ENCODE results near the gene CACNB3. TPM values are rescaled to one million over a fixed set of nuclear protein-coding genes. Genes with fewer than 3 reads are reported as not detected.
"Not testable (repeated sequence)": the region's sequence is repeated elsewhere in the genome, so short reads cannot be mapped to it uniquely, and the experiment has no call there.

Gene CACNB3
- total RNA-seq, 1 donor from 2014 or later: 40.5 TPM

DNA sequence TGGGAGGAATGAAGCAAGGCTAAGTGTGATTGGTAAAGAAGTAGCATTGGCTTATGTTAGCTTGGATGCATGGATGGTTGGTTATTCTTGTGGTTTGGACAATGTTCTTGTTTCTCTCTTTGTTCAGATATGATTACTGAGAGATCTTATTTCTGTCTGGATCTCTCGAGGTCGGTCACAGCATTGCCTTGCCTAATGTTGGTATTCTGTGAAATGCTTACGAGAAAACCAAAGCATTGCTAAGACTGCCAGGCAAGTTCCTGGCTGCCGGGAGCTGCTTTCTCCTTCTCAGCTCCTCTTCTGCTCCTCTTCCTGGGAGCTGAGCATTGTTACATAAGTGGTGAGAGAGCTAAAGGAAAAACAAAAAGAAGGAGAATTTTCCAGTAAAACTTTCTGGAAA lies 54.8 kb downstream of the CACNB3 start:
- H3K27me3 Mint-ChIP-seq (ENCODE audit: low read depth, unreplicated experiment): peaks cover 13% of the 10 kb centered on the region
- no peaks in the 10 kb centered on the region for H3K4me1 Mint-ChIP-seq (ENCODE audit: low read depth, unreplicated experiment)
- Histone ChIP-seq H3K27me3 (ENCODE audit: insufficient read depth, low read length) (peaks cover 3% of the 10 kb centered on the region), H3K9me3 (ENCODE audit: insufficient read depth, low read depth, low read length) (no peaks in the 10 kb centered on the region), H3K27ac (ENCODE audit: low read depth, low read length) (no peak overlapping the region), H3K36me3 (ENCODE audit: insufficient read depth, low read length) (no peaks in the 10 kb centered on the region), H3K4me2 (ENCODE audit: low read length) (no peak overlapping the region), H3K9ac (ENCODE audit: low read length) (no peak overlapping the region), H3K4me3 (ENCODE audit: insufficient read depth, low read depth, low read length) (no peak overlapping the region), H4K20me1 (ENCODE audit: insufficient read depth, low read length) (no peaks in the 10 kb centered on the region), H3K79me2 (ENCODE audit: insufficient read depth, low read length) (no peaks in the 10 kb centered on the region), H3K4me1 (ENCODE audit: insufficient read depth, low read length) (no peaks in the 10 kb centered on the region), H2AFZ (ENCODE audit: low read depth, low read length) (no peak overlapping the region)
- FAIRE-seq (no peak), DNase-seq (ENCODE audit: low read depth) (peak; percentile 47)
- no peak for TF ChIP-seq EZH2 (IDR thresholded peaks at IDR 0.05; ENCODE audit: insufficient read depth, low read length)
- TF ChIP-seq, protein P1, sequence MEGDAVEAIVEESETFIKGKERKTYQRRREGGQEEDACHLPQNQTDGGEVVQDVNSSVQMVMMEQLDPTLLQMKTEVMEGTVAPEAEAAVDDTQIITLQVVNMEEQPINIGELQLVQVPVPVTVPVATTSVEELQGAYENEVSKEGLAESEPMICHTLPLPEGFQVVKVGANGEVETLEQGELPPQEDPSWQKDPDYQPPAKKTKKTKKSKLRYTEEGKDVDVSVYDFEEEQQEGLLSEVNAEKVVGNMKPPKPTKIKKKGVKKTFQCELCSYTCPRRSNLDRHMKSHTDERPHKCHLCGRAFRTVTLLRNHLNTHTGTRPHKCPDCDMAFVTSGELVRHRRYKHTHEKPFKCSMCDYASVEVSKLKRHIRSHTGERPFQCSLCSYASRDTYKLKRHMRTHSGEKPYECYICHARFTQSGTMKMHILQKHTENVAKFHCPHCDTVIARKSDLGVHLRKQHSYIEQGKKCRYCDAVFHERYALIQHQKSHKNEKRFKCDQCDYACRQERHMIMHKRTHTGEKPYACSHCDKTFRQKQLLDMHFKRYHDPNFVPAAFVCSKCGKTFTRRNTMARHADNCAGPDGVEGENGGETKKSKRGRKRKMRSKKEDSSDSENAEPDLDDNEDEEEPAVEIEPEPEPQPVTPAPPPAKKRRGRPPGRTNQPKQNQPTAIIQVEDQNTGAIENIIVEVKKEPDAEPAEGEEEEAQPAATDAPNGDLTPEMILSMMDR (IDR thresholded peaks at IDR 0.05; ENCODE audit: insufficient read depth, low read depth, low read length): no peak
- no peak overlapping the region for H3K27ac Mint-ChIP-seq (ENCODE audit: unreplicated experiment)
- no peaks in the 10 kb centered on the region for H3K36me3 Mint-ChIP-seq (ENCODE audit: low read depth, unreplicated experiment)
- no peaks in the 10 kb centered on the region for H3K9me3 Mint-ChIP-seq (ENCODE audit: unreplicated experiment)
- no peak overlapping the region for H3K4me3 Mint-ChIP-seq (ENCODE audit: unreplicated experiment)

DNA sequence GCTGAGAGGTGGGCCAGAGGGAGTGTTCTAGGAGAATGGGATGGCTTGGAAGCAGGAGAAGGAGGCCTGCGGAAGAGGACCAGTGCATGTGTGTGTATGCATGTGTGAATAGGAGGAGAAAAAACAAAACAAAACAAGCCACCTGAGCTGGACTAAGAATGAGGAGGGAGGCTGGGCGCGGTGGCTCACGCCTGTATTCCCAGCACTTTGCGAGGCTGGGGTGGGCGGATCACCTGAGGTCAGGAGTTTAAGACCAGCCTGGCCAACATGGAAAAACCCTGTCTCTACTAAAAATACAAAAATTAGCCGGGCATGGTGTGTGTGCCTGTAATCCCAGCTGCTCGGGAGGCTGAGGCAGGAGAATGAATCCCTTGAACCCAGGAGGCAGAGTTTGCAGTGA lies 55.2 kb downstream of the CACNB3 start:
- H3K36me3 ChIP-seq (ENCODE audit: insufficient read depth, low read length); H3K4me1 ChIP-seq (ENCODE audit: insufficient read depth, low read length); H4K20me1 ChIP-seq (ENCODE audit: insufficient read depth, low read length); H3K27me3 ChIP-seq (ENCODE audit: insufficient read depth, low read length); H3K27ac Mint-ChIP-seq (ENCODE audit: unreplicated experiment); H3K27ac ChIP-seq (ENCODE audit: low read depth, low read length); H3K36me3 Mint-ChIP-seq (ENCODE audit: low read depth, unreplicated experiment); H3K4me2 ChIP-seq (ENCODE audit: low read length); H3K9me3 Mint-ChIP-seq (ENCODE audit: unreplicated experiment); H3K4me3 Mint-ChIP-seq (ENCODE audit: unreplicated experiment); DNase-seq (ENCODE audit: low read depth); H3K9ac ChIP-seq (ENCODE audit: low read length); FAIRE-seq; H3K9me3 ChIP-seq (ENCODE audit: insufficient read depth, low read depth, low read length); H3K79me2 ChIP-seq (ENCODE audit: insufficient read depth, low read length); H3K4me1 Mint-ChIP-seq (ENCODE audit: low read depth, unreplicated experiment); H3K4me3 ChIP-seq (ENCODE audit: insufficient read depth, low read depth, low read length); H2AFZ ChIP-seq (ENCODE audit: low read depth, low read length): not testable (repeated sequence)
- H3K27me3 Mint-ChIP-seq (ENCODE audit: low read depth, unreplicated experiment): peaks cover 14% of the 10 kb centered on the region

DNA sequence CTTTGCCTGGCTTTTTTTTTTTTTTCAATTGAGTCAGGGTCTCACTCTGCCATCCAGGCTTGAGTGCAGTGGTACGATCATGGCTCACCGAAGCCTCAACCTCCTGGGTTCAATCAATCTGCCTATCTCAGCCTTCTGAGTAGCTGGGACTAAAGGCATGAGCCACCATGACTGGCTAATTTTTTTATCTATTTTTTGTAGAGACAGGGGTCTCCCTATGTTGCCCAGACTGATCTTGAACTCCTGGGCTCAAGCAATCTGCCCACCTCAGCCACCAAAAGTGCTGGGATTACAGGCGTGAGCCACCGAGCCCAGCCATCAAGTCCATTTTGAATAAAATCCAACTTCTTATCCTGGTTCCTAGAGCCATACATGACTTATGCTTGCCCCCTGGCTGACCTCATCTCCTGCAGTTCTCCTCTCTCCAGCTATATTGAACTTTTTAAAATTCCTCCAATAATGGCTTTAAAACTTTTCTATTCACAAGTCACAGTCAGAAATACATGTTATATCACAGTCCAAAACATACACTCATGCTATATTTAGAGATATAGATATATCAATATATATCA lies 57.7 kb downstream of the CACNB3 start:
- Mint-ChIP-seq H3K27ac (ENCODE audit: unreplicated experiment) (no peak overlapping the region), H3K4me3 (ENCODE audit: unreplicated experiment) (no peak overlapping the region), H3K9me3 (ENCODE audit: unreplicated experiment) (no peaks in the 10 kb centered on the region), H3K4me1 (ENCODE audit: low read depth, unreplicated experiment) (no peaks in the 10 kb centered on the region), H3K27me3 (ENCODE audit: low read depth, unreplicated experiment) (peaks cover 19% of the 10 kb centered on the region), H3K36me3 (ENCODE audit: low read depth, unreplicated experiment) (no peaks in the 10 kb centered on the region)
- no peak overlapping the region for H3K4me2 ChIP-seq (ENCODE audit: low read length)
- H2AFZ ChIP-seq (ENCODE audit: low read depth, low read length): no peak overlapping the region
- H3K79me2 ChIP-seq (ENCODE audit: insufficient read depth, low read length): no peaks in the 10 kb centered on the region
- no peaks in the 10 kb centered on the region for H4K20me1 ChIP-seq (ENCODE audit: insufficient read depth, low read length)
- no peaks in the 10 kb centered on the region for H3K9me3 ChIP-seq (ENCODE audit: insufficient read depth, low read depth, low read length)
- peaks cover 10% of the 10 kb centered on the region for H3K27me3 ChIP-seq (ENCODE audit: insufficient read depth, low read length)
- H3K4me3 ChIP-seq (ENCODE audit: insufficient read depth, low read depth, low read length): no peak overlapping the region
- no peaks in the 10 kb centered on the region for H3K36me3 ChIP-seq (ENCODE audit: insufficient read depth, low read length)
- DNase-seq (ENCODE audit: low read depth): no peak
- no peak overlapping the region for H3K27ac ChIP-seq (ENCODE audit: low read depth, low read length)
- TF ChIP-seq, protein P1 (IDR thresholded peaks at IDR 0.05; ENCODE audit: insufficient read depth, low read depth, low read length): no peak
- TF ChIP-seq EZH2 (IDR thresholded peaks at IDR 0.05; ENCODE audit: insufficient read depth, low read length): no peak
- FAIRE-seq: no peak
- no peaks in the 10 kb centered on the region for H3K4me1 ChIP-seq (ENCODE audit: insufficient read depth, low read length)
- no peak overlapping the region for H3K9ac ChIP-seq (ENCODE audit: low read length)

Small RNA genes within 50 kb of the gene (microRNA-seq; reads per million reads assigned to microRNA genes)
- 2.7 reads per million, percentile 3 among the genes with 10 or more reads in this experiment for gene MIR4701

Other genes starting within 250 kb of the CACNB3 start
- gene LALBA, start 248.4 kb upstream of the CACNB3 start, total RNA-seq: not detected in 2 replicates
- 45.1 and 45.7 TPM in 2 replicates for gene KANSL2, start 136.3 kb upstream of the CACNB3 start, total RNA-seq
- 45.9 and 49.2 TPM in 2 replicates for gene CCNT1, start 101.8 kb upstream of the CACNB3 start, total RNA-seq
- 28.9 and 33.5 TPM in 2 replicates for gene ADCY6, start 29.4 kb upstream of the CACNB3 start, total RNA-seq
- gene DDX23, start 33.7 kb downstream of the CACNB3 start, total RNA-seq: 66.7 and 77.1 TPM in 2 replicates
- 2.2 and 2.4 TPM in 2 replicates for gene RND1, start 47.4 kb downstream of the CACNB3 start, total RNA-seq
- gene FKBP11, start 107.0 kb downstream of the CACNB3 start, total RNA-seq: 47.4 and 51.2 TPM in 2 replicates
- gene ARF3, start 139.0 kb downstream of the CACNB3 start, total RNA-seq: 209 and 229 TPM in 2 replicates
- 0.79 and 1.1 TPM in 2 replicates for gene WNT10B, start 153.2 kb downstream of the CACNB3 start, total RNA-seq
- not detected in 2 replicates for gene WNT1, start 159.8 kb downstream of the CACNB3 start, total RNA-seq
- 0.50 and 0.55 TPM in 2 replicates for gene DDN, start 180.9 kb downstream of the CACNB3 start, total RNA-seq
- gene PRKAG1, start 200.3 kb downstream of the CACNB3 start, total RNA-seq: 47.1 and 49.6 TPM in 2 replicates
- gene KMT2D, start 242.3 kb downstream of the CACNB3 start, total RNA-seq: 81.7 and 86.9 TPM in 2 replicates

Measured in astrocyte (in vitro differentiated cells and primary cell).